AG04450 (cell line): Measurements from ENCODE around the gene COMMD3. TPM values are rescaled to one million over a fixed set of nuclear protein-coding genes. Genes with fewer than 3 reads are reported as not detected.

Experiments used
- CTCF ChIA-PET: fragments of 300-600, 350-600 bp; formaldehyde crosslinking; extraction: SDS; loops from one replicate; lab custom pipeline; 2022; ENCODE audit warnings: antibody characterized with exemption, inconsistent platforms; lab: Charles Lee
- POLR2A ChIA-PET: fragments of 350-600 bp; formaldehyde crosslinking; extraction: SDS; loops from one replicate; lab custom pipeline; 2021; ENCODE audit warnings: antibody characterized with exemption, inconsistent platforms; lab: Yijun Ruan, JAX
- DNase-seq: peaks from one replicate; pipeline ENCODE4 v3.0.0-alpha.2; 2011; ENCODE audit warnings: low read depth, low spot score
- H3K27ac ChIP-seq: one replicate; pipeline ENCODE4 v1.5.1; 2012; ENCODE audit warnings: low read depth, low read length, control low read depth
- H3K27me3 ChIP-seq: one replicate; pipeline ENCODE4 v1.6.0; 2012; ENCODE audit warnings: low read length; ENCODE audit not compliant: control insufficient read depth, insufficient read depth
- H3K4me3 ChIP-seq: 2 replicates; pipeline ENCODE4 v1.5.1; 2011; ENCODE audit warnings: mild to moderate bottlenecking, low read depth, low read length, control low read depth
- H3K9me3 ChIP-seq: 2 replicates; pipeline ENCODE4 v1.5.1; 2012; ENCODE audit warnings: low read length; ENCODE audit not compliant: control insufficient read depth, insufficient read depth
- polyA plus RNA-seq: library from polyadenylated mRNA; depleted of rRNA; stranded (reverse); fragments of >200 nt; gene quantifications from 2 replicates; pipeline ENCODE4 v1.2.3, GENCODE V29; 2011; rRNA removed
- small RNA-seq: library from RNA; depleted of rRNA; stranded (forward); fragments of <200 nt; gene quantifications from one replicate; pipeline ENCODE3, GENCODE V24; 2012; ENCODE audit warnings: low read depth; ENCODE audit not compliant: insufficient read length
- TF ChIP-seq, protein P1 (sequence below): IDR thresholded peaks from 2 replicates; pipeline ENCODE4 v1.5.1; 2011; ENCODE audit warnings: low read depth, low read length, control low read depth, inconsistent platforms

Gene COMMD3
- polyA plus RNA-seq, 1 experiment: 64.7 TPM

GRCh38 chr10:22368981-22369380, 52.8 kb downstream of the COMMD3 start:
- CTCF ChIA-PET: no interaction called here
- TF ChIP-seq, protein P1, sequence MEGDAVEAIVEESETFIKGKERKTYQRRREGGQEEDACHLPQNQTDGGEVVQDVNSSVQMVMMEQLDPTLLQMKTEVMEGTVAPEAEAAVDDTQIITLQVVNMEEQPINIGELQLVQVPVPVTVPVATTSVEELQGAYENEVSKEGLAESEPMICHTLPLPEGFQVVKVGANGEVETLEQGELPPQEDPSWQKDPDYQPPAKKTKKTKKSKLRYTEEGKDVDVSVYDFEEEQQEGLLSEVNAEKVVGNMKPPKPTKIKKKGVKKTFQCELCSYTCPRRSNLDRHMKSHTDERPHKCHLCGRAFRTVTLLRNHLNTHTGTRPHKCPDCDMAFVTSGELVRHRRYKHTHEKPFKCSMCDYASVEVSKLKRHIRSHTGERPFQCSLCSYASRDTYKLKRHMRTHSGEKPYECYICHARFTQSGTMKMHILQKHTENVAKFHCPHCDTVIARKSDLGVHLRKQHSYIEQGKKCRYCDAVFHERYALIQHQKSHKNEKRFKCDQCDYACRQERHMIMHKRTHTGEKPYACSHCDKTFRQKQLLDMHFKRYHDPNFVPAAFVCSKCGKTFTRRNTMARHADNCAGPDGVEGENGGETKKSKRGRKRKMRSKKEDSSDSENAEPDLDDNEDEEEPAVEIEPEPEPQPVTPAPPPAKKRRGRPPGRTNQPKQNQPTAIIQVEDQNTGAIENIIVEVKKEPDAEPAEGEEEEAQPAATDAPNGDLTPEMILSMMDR: no peak
- no peaks in the 10 kb centered on the region; the same call in 1 of the 2 replicates for H3K9me3 ChIP-seq
- no peaks in the 10 kb centered on the region for H3K27me3 ChIP-seq
- H3K4me3 ChIP-seq: no peak overlapping the region
- POLR2A ChIA-PET: no interaction called here
- DNase-seq: no peak
- no peak overlapping the region for H3K27ac ChIP-seq

DNA sequence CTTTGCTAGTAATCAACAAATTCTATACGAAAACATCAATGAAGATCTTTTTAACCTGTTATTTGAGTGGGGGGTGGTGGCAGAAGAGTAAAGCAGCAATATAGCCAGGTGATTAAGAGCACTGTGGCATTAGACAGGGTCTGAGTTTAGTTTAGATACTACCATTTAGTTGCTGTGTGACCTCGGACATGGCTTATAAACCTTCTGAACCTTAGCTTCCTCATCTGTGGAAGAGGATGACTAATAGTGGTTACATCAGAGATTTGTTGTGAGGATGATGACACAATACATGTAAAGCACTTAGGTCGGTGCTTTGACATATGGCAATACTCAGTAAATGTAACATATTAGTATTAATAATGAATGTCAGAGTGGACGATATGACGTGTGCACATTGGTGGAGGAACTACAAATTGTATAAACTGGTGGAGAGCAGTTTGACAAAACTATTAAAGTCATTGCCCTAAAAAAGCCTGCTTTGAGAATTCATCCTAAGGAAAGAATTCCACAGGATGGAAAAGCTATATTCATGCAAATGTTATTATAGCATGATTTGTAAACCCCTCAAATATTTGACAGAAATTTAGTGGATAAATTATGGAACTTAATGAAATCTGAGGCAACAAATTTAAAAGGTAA, 53.4 kb downstream of the COMMD3 start:
- Histone ChIP-seq H3K9me3 (no peaks in the 10 kb centered on the region; the same call in 1 of the 2 replicates), H3K27me3 (no peaks in the 10 kb centered on the region), H3K4me3 (no peak overlapping the region), H3K27ac (no peak overlapping the region)
- DNase-seq: no peak
- TF ChIP-seq, protein P1: no peak
- ChIA-PET POLR2A (no interaction called here), CTCF (no interaction called here)

Small RNA genes lying within 50 kb of the gene (small RNA-seq; reads per million reads assigned to genes)
- not detected for gene AL158211.3

Other genes with a start within 250 kb of the COMMD3 start
- gene EBLN1, start 98.4 kb upstream of the COMMD3 start, polyA plus RNA-seq: not detected in 2 replicates
- 40.4 and 50.4 TPM in 2 replicates for gene BMI1, start 4.7 kb downstream of the COMMD3 start, polyA plus RNA-seq
- gene SPAG6, start 29.1 kb downstream of the COMMD3 start, polyA plus RNA-seq: not detected in 2 replicates